WERI-Rb-1 (cell line): Measurements from ENCODE around the gene GEMIN5.

ENCODE experiments used
- DNase-seq: peaks from one replicate; pipeline ENCODE4 v3.0.0-alpha.2; 2020
- H3K27ac ChIP-seq: fragments of 250-450 bp; sonication (Bioruptor Pico); 2 replicates; pipeline ENCODE4 v1.5.1; 2020; ENCODE audit warnings: mild to moderate bottlenecking, moderate library complexity
- H3K27me3 ChIP-seq: fragments of 250-450 bp; sonication (Bioruptor Pico); 2 replicates; pipeline ENCODE4 v1.5.1; 2021; ENCODE audit warnings: mild to moderate bottlenecking, low read depth, moderate library complexity; ENCODE audit not compliant: insufficient read depth, severe bottlenecking
- H3K36me3 ChIP-seq: fragments of 250-450 bp; sonication (Bioruptor Pico); 2 replicates; pipeline ENCODE4 v1.5.1; 2020; ENCODE audit warnings: mild to moderate bottlenecking, moderate library complexity
- H3K4me3 ChIP-seq: 2 replicates; pipeline ENCODE4 v1.5.1; 2011; ENCODE audit warnings: low read depth, mild to moderate bottlenecking, control low read depth, low read length
- H3K9me3 ChIP-seq: fragments of 250-450 bp; sonication (Bioruptor Pico); 2 replicates; pipeline ENCODE4 v1.5.1; 2021; ENCODE audit warnings: mild to moderate bottlenecking, moderate library complexity; ENCODE audit not compliant: severe bottlenecking
- TF ChIP-seq, protein P1 (sequence below): IDR thresholded peaks from 2 replicates; pipeline ENCODE4 v1.5.1; 2011; ENCODE audit warnings: low read depth, mild to moderate bottlenecking, control low read depth, inconsistent platforms, low read length

Gene GEMIN5

DNA sequence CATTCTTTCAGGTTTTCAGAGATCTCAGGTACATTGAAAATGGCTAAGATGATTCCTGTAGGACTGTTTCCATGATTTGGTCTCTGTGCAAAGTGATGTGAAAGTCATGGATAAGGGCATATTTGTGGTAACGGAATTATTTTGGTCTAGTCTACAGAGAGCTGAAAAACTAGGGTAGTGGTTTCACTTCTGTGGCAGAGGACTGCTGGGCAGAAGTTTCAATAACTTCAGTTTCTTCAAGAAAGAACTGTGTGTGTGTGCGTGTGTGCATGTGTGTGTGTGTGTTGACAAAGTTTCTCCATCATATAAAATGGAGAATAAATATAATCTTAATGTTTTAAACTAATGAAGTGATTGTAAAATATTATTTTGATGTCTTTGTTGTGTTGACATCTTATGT is 75.2 kb downstream of the GEMIN5 start:
- Histone ChIP-seq H3K27me3 (no peaks in the 10 kb centered on the region), H3K9me3 (no peaks in the 10 kb centered on the region)

DNA sequence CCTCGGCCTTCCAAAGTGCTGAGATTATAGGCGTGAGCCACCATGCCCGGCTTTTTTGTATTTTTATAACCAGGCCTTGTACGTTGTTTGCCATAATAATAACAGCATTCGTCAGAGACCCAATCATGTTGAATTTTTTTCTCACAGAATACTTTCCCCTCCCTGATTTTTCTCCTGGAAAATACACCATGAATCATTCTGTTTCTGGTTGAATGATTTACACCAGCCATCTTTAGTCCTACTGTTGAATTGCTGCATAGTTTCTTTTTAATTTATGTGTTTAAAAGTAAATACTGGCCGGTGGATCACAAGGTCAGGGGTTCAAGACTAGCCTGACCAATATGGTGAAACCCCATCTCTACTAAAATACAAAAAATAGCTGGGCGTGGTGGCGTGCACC is 76.1 kb downstream of the GEMIN5 start:
- peaks cover 32% of the 10 kb centered on the region for H3K36me3 ChIP-seq
- no peaks in the 10 kb centered on the region for H3K27me3 ChIP-seq
- no peak overlapping the region for H3K27ac ChIP-seq
- no peak overlapping the region for H3K4me3 ChIP-seq
- DNase-seq: no peak
- TF ChIP-seq, protein P1, sequence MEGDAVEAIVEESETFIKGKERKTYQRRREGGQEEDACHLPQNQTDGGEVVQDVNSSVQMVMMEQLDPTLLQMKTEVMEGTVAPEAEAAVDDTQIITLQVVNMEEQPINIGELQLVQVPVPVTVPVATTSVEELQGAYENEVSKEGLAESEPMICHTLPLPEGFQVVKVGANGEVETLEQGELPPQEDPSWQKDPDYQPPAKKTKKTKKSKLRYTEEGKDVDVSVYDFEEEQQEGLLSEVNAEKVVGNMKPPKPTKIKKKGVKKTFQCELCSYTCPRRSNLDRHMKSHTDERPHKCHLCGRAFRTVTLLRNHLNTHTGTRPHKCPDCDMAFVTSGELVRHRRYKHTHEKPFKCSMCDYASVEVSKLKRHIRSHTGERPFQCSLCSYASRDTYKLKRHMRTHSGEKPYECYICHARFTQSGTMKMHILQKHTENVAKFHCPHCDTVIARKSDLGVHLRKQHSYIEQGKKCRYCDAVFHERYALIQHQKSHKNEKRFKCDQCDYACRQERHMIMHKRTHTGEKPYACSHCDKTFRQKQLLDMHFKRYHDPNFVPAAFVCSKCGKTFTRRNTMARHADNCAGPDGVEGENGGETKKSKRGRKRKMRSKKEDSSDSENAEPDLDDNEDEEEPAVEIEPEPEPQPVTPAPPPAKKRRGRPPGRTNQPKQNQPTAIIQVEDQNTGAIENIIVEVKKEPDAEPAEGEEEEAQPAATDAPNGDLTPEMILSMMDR: no peak
- no peaks in the 10 kb centered on the region for H3K9me3 ChIP-seq

More for the DNA sequence above, 75.2 kb downstream of the GEMIN5 start:
- peaks cover 36% of the 10 kb centered on the region for H3K36me3 ChIP-seq
- H3K27ac ChIP-seq: no peak overlapping the region
- TF ChIP-seq, protein P1: no peak
- no peak overlapping the region for H3K4me3 ChIP-seq
- DNase-seq: no peak

DNA sequence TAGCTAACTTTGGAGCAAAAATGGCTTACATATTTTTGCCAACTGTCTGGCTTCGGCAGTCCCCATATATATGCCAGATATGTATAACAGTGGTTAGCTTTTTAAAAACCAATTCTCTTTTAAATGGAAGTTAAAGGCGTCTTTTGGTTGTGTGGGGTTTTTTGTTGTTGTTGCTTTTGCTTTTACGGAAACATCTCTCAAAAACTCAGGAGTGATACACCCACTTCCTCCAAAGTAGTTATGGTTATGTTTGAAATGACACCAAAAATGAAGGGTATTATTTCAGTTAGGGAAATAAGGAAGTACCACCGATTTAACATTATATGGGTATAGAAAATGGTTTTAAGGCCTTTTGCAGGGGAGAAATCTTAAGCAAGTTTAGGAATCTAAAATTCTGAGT is 77.2 kb downstream of the GEMIN5 start:
- H3K4me3 ChIP-seq: no peak overlapping the region
- TF ChIP-seq, protein P1: no peak
- H3K27me3 ChIP-seq: no peaks in the 10 kb centered on the region
- peaks cover 24% of the 10 kb centered on the region for H3K36me3 ChIP-seq
- no peaks in the 10 kb centered on the region for H3K9me3 ChIP-seq
- no peak overlapping the region for H3K27ac ChIP-seq
- no peak for DNase-seq

DNA sequence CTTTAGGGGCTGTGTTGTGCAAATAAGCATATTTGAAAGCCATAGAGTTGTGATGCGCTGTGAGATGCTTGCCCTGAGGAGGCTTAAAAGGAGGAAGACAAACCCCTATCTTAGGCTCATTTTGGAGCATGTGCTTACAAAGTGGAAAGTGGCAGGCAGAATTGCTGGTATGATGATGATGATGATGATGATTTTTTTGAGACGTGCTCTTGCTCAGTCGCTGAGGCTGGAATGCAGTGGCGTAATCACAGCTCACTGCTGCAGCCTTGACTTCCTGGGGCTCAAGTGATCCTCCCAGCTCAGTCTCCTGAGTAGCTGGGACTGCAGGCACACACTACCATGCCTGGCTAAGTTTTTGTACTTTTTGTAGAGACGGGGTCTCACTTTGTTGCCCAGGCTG is 77.9 kb downstream of the GEMIN5 start:
- Histone ChIP-seq H3K4me3 (no peak overlapping the region), H3K27ac (no peak overlapping the region), H3K27me3 (no peaks in the 10 kb centered on the region), H3K9me3 (no peaks in the 10 kb centered on the region), H3K36me3 (peaks cover 18% of the 10 kb centered on the region)
- TF ChIP-seq, protein P1: no peak
- no peak for DNase-seq

DNA sequence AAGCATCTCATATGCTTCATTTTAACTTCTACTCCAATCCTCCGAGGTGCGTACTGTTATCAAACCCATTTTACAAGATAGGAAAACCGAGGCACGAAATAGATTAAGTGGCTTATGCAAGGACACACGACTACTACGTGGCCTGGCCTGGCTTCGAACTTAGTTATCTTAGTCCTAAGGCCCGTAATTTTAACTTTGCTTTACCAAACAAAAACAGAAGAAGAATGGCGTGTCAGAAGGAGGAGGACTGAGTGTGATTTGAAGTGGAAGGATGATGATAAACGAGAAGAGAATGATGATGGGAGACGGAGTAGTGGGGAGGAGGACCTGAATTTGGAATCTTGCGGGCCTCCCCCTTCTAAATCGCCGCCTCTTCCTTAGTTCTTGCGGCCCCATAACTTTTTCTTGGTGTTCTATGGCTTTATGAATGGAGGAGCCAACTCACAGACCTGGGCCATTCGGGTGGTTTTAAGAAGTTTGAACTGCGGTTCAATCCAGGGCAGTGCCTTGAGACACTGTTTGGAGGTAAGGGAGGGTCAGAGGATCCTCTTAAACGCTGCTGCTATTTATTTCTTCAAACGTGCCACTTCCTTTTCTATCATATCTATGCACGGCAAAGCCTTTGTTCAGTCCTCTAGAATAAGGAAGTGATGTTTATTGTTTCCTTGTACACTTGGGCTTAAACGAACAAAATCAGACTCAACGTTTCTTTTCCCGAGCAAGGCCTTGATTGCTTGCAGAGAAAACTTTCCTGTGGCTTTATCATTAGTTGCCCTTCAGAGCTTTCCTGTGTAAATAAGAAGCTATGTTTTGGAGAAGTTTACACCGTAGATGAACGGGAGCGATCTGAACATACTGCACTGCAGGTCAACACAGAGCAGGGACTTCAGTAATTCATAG is 78.8 kb downstream of the GEMIN5 start:
- no peak for DNase-seq
- H3K36me3 ChIP-seq: peaks cover 12% of the 10 kb centered on the region

More for the DNA sequence above, 78.8 kb downstream of the GEMIN5 start:
- Histone ChIP-seq H3K27ac (peak overlapping the region; percentile 95), H3K27me3 (no peaks in the 10 kb centered on the region), H3K4me3 (peak overlapping the region; percentile 91), H3K9me3 (no peaks in the 10 kb centered on the region)
- TF ChIP-seq, protein P1: no peak
